ENCODE data around the gene GAS7.
"Not testable (repeated sequence)": the region's sequence is repeated elsewhere in the genome, so short reads cannot be mapped to it uniquely, and the experiment has no call there.

The GAS7 gene

DNA sequence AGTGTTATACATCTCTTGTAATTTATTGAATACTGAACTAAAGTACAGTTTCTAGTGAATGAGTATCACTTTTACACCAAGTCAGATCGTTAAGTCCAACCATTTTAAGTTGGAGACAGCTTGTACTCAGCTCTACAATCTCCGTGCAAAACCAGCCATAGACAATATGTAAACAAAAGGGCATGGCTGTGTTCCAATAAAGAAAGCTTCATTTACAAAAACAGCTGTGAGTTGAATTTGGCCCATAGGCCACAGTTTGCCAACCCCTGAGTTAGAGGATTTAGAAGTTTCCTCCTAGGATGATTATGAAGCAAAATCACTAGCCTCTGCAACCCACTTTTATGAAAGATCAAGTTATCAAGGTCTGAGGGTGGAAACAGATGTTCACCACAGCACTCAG is 187.7 kb downstream of the GAS7 start:
- no peak for DNase-seq

DNA sequence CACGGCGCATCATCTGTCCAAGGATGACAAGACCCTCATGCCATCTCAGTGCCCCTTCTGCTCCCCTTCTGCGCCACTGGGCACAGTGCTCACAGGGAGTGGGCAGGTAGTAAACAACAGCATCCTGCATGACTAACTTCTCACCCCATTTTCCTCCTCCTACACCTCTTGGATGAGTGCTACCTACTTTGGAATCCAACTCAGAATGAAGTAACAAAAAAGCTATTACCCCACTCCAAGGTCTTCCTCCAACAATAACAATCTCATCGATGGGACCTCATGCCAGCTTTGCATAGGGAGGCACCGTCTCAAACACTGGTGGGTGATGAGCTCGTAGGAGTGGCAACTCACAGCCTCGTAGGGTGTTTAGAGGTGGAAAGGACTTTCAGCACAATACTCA is 194.7 kb downstream of the GAS7 start:
- DNase-seq = no peak

DNA sequence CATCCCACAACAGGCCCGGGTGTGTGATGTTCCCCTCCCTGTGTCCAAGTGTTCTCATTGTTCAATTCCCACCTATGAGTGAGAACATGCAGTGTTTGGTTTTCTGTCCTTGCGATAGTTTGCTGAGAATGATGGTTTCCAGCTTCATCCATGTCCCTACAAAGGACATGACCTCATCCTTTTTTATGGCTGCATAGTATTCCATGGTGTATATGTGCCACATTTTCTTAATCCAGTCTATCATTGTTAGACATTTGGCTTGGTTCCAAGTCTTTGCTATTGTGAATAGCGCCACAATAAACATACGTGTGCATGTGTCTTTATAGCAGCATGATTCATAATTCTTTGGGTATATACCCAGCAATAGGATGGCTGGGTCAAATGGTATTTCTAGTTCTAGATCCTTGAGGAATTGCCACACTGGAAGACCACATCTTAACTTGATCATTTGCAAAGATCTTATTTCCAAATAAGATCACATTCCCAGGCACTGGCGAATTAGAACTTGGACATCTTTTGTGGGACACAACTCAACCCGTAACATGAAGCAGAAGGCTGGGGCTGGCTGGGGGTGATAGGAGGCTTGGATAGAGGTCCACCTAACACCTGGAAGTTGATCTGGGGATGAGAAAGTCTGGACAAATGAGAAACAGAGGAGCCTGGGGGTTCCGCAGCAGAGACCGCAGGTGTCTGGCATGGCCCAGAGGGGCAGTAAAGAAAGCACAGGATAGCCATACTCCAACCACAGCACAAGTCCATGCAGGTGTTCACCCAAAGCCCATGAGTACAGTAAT is 195.6 kb downstream of the GAS7 start:
- not testable (repeated sequence) for DNase-seq

DNA sequence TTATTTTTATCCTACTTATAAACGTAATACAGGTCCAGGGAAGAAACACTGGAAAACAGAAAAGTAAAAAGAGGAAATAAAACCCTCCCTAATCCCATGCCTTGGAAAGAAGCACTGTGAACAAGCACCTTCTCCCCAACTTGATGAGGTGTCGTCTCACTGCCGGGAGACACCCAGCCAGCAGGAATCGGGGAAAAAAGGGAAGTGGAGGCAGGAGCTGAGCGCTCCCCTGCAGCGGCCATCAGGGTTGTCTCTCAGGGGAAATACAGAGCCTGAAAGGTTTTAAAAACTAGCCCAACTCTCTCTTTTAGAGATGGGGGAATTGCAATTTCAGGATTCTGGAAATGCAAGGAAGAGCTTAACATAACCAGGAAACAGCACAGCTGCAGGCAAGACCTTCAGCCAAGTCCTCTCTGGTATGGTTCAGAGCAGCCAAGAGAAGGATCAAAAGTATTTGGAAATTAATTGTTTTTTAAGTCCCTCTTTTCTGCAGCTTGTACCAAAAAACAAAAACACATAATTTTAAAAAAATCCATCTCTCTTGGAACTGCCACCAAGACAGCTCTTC is 197.0 kb downstream of the GAS7 start:
- no peak for DNase-seq

DNA sequence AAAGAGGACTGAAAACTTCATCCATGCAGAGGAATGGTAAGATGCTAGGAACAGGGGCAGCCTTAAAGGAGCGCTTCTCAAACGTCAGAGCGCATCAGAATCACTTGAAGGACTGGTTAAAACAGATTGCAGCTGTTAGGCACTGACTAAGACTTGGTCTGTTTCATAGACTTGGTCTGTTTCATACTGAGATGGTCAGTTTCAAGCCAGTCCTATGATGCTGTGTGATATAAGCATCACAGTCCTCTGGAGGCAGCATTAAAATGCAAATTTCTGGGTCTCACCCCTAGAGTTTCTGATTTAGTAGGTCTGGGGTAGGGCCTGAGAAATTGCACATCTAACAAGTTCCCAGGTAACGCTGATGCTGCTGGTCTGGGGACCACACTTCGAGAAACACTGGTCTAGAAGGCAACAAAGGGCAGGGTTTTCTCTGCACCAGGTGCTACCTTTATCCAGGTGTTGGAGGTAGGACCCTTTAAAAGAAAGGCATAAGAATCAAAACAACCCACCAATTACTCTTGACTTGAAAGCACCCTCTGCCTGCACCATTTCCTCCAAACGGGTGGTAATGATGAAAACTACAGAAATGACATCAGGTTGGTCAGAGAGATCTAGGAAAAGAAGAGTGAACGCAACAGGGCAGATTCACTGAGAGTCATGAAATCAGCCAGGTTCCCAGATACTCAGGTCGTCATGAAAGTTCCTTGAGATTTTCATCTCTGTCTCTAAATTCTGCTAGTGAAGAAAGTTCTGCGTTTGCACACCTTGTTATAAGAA is 198.3 kb downstream of the GAS7 start:
- DNase-seq = no peak

DNA sequence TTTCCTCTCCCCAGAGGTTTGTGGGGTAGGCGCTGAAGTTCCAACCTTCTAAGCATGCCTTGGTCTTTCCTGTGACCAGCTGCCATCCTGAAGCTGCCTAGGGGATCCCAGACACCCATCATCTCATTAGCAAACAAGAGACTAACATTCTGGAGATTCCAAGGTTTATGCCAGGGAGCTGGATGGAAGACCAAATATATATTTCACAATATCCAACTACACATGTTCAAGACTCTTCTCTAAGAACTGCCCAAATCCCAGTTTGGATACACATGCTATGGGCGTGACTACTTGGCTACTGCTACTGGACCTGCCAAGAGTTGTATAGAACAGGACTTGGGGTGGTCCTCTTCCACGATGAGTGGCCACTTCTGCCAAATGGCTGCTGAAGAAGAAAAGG is 200.3 kb downstream of the GAS7 start:
- DNase-seq = no peak

DNA sequence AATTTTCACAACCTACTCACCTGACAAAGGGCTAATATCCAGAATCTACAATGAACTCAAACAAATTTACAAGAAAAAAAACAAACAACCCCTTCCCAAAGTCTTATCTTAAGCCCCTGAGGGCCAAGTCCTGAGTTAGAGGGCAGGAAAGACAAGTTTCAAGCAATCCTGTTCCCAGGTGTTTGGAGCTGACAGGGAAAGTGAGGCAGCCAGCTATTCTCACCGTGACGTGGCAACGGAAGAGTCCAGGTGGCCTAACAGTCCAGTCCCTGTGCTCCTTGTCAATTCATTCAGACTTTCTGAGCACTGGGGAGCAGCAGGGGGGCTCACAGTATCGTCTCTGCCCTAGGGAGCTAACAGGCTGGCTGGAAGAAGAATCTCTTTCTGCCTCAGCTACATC is 203.6 kb downstream of the GAS7 start:
- no peak for DNase-seq

DNA sequence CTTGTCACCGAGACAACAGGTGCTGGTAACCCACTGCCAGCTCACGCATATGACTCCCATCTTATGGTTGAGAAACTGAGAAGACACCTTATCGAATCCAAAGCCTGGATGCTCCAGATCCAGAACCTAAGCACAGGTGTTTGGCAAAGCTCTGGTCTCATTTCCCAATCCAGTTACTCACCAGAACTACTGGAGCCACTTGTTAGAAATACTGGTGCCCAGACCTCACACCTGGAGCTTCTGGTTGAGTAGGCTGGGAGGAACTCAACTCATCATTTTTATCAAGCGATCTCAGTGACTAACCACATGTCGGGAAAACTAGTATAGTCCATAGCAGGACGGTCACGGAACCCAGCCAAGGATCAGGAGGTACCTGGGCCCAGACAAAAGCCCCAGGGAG is 206.6 kb downstream of the GAS7 start:
- no peak for DNase-seq

DNA sequence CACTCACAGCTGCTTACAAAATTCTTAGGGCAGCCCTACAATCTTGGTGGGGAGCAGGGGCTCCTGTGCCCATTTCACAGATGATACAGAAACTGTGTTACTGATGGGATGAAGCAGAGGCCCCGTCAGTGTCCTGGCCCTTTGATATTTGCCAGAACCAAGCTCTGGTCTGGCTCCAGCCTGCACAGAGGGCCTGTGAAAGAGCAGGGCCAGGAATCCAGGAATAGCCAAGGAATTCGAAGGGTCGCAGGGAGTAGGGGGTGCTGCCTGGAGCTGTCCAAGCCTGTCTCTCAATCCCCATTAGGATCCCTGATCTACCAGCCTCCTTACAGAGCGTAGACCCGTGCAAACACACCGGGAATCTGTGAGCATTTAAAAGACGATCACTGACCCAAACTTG is 207.1 kb downstream of the GAS7 start:
- DNase-seq = no peak

DNA sequence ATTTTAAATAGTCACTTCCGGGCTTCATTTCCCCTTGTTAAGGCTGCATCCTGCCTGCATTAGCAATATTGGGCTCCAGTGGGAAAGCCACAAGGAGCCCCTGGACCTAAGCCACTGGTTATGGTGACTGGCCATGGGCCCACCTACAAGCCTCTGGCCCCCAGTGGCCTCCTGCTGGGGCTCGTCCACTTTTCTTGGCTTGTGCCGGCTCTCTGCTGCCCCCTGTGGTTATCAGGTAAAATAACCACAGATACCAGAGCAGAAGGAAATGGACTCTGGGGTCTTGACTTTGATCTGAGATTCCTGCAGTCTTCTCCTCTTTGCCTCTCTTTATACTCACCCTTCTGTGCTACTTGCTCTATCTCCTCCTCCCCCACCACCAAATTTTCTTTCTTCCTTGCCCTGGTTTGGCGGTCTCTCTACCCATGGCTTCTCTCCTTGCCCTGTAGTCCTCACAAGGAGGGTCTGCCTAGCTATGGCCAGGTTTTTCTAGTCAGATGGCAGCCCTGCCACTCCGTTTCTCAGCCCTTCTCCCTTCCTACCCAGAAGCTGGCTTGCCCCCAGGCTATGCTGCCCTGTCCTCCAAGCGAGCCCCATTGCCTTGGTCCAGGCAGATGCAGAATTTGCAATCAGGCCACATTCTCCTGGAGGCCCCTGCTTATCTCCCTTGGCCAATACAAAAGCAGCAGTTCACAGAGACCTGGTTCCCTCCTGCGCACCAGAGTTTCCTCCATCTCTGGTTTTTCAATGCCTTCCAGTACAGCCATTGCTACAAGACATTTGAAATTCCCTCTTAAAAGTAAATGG is 210.4 kb downstream of the GAS7 start:
- no peak for DNase-seq

DNA sequence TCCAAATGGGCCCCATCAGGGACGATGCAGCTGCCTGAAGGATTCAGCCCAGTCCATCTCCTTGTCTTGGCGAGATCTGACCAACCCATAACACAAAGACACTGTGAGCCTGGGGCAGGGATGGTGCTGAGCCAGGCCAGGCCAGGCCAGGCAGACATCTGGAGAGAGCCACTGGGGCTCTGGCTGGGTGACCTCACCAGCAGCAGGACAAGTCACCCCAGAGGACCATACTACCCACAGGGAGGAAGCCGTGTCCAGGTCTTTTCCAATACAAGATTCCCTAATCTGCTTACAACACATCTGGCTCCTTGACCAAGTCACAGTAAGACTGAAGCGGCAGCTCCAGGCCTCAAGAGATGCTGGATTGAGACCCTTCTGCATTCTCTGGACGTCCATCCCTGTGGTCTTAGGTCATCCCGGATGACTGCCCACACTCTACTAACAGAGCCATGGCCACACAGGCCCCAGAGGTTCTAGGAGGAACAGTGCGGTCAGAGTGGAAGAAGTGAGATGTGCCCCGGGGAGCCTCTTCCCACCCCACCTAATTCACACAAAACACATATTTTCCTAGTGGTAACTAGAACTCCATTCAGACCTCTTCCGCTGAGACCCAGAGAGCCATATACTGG is 211.5 kb downstream of the GAS7 start:
- DNase-seq = no peak

DNA sequence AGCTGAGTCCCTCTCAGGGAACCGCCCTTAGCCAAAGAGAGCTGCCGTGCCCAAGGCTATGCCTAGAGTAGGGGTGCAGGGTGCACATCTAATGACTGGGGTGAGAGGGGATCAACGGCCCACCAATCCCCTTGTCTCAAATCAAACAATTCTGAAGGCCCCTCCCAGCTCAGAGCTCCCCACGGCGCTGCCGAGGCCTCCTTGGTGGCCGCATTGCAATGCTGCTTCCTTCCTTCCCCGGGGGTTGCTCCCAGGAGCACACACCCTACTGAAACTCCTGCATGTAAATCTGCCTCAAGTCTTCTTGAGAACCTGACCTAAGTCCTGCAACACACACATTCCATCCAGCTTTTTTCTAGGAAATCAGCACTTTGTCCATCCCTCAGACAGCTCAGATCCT is 212.8 kb downstream of the GAS7 start:
- DNase-seq = no peak

DNA sequence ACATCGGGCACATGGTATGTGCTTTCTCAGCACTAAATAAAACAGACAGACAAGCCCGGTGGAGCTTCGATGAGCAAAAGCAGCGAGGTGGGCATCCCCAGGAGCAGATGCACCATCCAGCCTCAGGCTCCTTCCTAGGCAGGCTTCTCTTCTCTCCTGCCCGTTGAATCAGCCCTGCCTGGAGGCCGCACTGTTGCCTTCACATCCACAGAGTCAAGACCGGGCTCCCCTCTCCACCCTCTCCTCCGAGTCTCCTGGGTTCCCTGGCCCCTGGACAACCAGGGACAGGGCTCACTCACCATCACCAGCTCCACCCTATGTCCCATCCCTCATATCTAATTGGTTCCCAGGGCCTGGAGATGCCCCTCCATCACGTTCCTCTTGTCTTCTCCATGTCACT is 213.6 kb downstream of the GAS7 start:
- no peak for DNase-seq

DNA sequence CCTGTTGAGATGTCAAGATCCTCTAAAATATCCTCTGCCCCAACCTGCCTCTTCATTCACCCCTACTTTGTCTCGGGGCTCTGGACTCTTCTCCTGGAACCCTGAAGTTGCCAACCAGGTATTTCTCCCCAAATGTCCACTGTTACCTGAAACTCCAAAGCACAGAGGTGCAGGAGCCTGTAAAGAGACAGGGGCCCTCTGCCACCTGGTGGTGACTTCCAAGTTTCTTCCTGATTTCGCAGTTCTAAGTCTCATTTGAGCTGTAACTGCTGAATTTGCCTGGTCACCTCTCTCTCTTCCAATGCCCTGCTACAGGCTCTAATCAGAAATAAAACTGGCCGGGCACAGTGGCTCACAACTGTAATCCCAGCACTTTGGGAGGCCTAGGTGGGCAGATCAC is 216.2 kb downstream of the GAS7 start:
- no peak for DNase-seq

DNA sequence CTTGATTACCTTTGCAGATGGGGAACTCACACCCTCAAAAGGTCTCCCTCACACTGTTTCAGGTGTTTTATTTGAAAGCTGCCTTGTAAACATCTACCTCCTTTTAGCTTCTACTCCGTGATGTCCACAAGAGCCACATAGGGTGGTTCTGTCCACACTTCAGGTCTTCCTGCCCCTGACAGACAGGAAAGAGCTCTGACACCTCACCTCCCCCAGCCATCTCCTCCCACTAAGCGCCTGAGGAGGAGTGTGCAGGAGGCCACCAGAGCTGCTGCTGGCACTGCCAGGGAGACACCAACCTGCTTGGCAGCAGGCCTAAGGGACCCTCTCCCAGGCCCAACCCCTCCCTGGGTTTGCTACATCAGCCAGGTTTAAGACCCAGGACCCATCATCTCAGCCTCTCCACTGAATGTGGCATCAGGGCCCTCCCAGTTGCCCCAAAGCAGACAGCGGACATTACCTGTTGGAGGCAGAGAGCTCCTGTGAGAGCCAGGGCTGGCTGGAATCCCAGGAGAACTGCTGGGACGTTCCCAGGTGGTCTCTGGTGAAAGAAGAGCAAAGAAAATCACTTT is 217.0 kb downstream of the GAS7 start:
- DNase-seq = no peak

DNA sequence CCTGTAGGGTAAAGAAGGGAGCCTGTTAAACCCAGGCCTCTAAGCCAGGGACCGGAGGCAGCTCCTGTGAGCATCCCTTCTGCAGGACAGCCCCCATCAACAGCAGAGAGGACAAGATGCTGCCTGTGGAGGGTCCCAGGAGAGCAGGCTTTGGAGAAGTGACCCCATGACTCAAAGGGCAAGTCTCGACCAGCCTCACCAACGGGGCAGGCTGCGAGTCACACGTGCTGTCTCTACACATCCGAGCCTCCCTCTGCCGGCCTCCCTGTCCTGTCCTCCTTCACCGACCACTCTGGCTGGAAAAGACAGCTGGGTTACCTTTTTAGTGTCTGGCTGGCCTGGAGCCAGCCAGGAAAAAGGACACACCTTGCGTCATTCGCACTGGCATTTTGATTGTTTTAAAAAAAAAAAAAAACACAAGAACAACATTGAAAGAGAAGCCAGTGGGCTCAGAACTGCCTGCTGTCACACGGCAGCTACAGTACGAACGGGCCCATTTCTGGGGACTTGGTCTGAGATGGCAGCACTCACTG is 218.9 kb downstream of the GAS7 start:
- no peak for DNase-seq

DNA sequence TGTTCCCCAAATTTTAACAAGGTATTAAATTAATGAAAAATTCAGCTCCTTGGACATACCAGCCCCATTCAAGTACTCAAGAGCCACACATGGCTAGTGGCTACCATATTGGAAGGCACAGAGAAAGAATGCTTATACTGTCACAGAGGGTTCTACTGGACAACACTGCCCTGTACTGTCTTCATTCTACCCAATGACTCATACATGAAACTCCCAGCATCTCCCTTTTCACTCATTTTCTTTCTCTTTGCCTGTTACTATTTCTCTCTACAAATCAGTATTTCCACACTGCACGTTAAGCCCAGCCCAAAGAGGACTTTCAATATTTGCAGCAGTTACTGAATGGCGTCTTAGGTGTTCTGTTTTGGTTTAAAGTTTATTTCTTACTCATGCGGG is 221.2 kb downstream of the GAS7 start:
- no peak for DNase-seq

DNA sequence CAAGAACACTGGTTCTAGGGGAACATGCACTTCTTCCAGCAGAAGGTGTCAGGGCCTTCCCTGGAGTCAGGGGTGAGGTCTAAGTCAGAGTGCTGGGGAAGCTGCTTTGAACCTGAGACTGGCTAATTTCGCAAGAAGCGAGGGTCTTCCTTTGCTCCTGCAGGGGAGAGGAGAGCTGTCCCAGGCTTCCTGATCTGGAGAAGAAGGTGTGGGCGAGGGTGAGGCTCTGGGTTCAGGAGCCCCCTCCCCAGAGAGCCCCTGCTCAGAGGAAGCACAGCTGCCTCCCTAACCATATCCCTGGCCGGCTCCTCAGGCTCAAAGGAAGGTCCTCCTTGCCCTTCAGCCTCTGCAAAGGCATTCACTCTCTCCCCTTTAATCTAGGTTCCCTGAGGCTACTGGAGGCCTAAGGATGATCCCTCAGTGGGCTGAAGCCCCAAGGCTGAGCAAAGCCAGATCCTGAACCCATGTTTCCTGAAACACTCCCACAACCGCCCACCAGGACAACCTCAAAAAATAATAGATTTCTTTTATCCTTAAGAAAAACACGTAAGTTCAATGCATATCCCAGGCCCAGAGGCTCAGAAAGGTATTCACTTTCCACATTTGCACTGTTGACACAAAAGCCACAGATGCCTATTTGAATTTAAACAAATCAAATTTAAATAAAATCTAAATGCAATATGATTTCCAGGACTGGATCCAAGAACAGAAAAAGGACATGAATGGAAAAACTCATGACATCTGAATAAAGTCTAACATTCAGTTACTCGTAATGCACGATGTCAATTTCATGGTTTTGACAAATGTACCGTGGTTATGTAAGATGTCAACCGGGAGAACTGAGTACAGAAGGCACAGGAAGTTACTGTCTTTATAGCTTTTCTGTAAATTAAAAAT is 221.9 kb downstream of the GAS7 start:
- no peak for DNase-seq

DNA sequence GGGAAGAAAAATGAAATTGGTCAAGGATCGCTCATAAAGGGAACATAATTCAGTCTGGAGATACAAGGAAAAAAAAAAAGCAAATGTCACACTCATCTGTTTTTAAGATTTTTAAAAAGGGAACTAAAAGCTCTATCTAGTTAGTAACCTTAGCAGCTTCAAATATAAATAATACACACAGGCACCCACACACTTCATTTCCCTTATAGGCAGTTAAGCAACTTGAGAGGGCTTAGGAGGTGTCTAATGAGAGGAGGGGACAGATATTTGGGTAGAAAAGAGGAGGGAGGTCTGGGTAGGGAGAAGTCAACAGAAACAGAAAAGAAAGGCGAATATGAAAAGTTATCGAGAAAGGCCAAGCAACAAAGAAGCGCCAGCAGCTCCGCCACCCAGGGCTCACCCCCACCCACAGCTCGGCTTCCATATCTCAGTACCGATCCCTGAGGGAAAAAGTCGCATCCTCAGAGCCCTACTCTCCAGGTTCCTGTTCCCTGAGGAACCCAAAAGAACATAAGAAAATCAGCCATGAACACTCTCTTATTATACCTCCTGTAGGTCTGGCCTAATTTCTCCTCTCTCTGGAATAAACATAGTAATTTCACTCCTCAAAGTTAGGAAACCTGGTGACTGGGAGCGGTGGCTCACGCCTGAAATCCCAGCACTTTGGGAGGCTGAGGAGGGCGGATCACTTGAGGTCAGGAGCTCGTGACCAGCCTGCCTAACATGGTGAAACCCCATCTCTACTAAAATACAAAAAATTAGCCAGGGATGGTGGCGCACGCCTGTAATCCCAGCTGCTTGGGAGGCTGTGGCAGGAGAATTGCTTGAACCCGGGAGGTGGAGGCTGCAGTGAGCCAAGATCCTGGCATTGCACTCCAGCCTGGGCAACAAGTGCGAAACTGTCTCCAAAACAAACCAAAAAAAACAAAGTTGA is 223.7 kb downstream of the GAS7 start:
- no peak for DNase-seq
